WERI-Rb-1 (cell line): ENCODE data around the gene ZMIZ2.
"Not testable (repeated sequence)": the region's sequence is repeated elsewhere in the genome, so short reads cannot be mapped to it uniquely, and the experiment has no call there.

Experiments used
- DNase-seq: peaks from one replicate; pipeline ENCODE4 v3.0.0-alpha.2; 2020
- H3K27ac ChIP-seq: fragments of 250-450 bp; sonication (Bioruptor Pico); 2 replicates; pipeline ENCODE4 v1.5.1; 2020; ENCODE audit warnings: mild to moderate bottlenecking, moderate library complexity
- H3K27me3 ChIP-seq: fragments of 250-450 bp; sonication (Bioruptor Pico); 2 replicates; pipeline ENCODE4 v1.5.1; 2021; ENCODE audit warnings: mild to moderate bottlenecking, low read depth, moderate library complexity; ENCODE audit not compliant: insufficient read depth, severe bottlenecking
- H3K36me3 ChIP-seq: fragments of 250-450 bp; sonication (Bioruptor Pico); 2 replicates; pipeline ENCODE4 v1.5.1; 2020; ENCODE audit warnings: mild to moderate bottlenecking, moderate library complexity
- H3K4me3 ChIP-seq: 2 replicates; pipeline ENCODE4 v1.5.1; 2011; ENCODE audit warnings: low read depth, mild to moderate bottlenecking, control low read depth, low read length
- H3K9me3 ChIP-seq: fragments of 250-450 bp; sonication (Bioruptor Pico); 2 replicates; pipeline ENCODE4 v1.5.1; 2021; ENCODE audit warnings: mild to moderate bottlenecking, moderate library complexity; ENCODE audit not compliant: severe bottlenecking
- CTCF ChIP-seq: IDR thresholded peaks from 2 replicates; pipeline ENCODE4 v1.5.1; 2011; ENCODE audit warnings: low read depth, mild to moderate bottlenecking, control low read depth, inconsistent platforms, low read length

ZMIZ2 gene

GRCh38 chr7:44748045-44748947 lies at the start of gene ZMIZ2:
Gene ZMIZ2 (plus strand): TSS chr7:44748847. CDS start chr7:44756250, 7,403 bp downstream.
- no peak for TF ChIP-seq CTCF
- peak within 1 kb of the TSS; percentile 92 for H3K4me3 ChIP-seq
- DNase-seq = peak; percentile 88
- H3K27ac ChIP-seq = peak within 1 kb of the TSS; percentile 93
- H3K36me3 ChIP-seq = peaks cover 14% of the 10 kb centered on the region
- H3K9me3 ChIP-seq = no peaks in the 10 kb centered on the region
- H3K27me3 ChIP-seq = no peaks in the 10 kb centered on the region

- not testable (repeated sequence) for H3K27ac ChIP-seq, H3K27me3 ChIP-seq, H3K4me3 ChIP-seq, H3K9me3 ChIP-seq, DNase-seq
- peaks cover 59% of the 10 kb centered on the region for H3K36me3 ChIP-seq
These were observed 49.0 kb upstream of the ZMIZ2 start for GRCh38 chr7:44699598-44699997.

- peaks cover 58% of the 10 kb centered on the region for H3K36me3 ChIP-seq
These were observed 48.3 kb upstream of the ZMIZ2 start for GRCh38 chr7:44700322-44700721.

GRCh38 chr7:44703391-44703790 lies 45.3 kb upstream of the ZMIZ2 start:
- not testable (repeated sequence) for H3K27ac ChIP-seq, H3K9me3 ChIP-seq, H3K4me3 ChIP-seq, DNase-seq, H3K27me3 ChIP-seq
- H3K36me3 ChIP-seq = peaks cover 41% of the 10 kb centered on the region

More at GRCh38 chr7:44700322-44700721, 48.3 kb upstream of the ZMIZ2 start:
- Histone ChIP-seq H3K9me3 (peaks cover 5% of the 10 kb centered on the region), H3K4me3 (no peak overlapping the region), H3K27ac (no peak overlapping the region), H3K27me3 (no peaks in the 10 kb centered on the region)
- no peak for TF ChIP-seq CTCF
- no peak for DNase-seq

GRCh38 chr7:44703921-44704320 lies 44.7 kb upstream of the ZMIZ2 start:
- TF ChIP-seq CTCF = no peak
- DNase-seq = no peak
- Histone ChIP-seq H3K36me3 (peaks cover 40% of the 10 kb centered on the region), H3K4me3 (no peak overlapping the region), H3K27me3 (no peaks in the 10 kb centered on the region), H3K27ac (no peak overlapping the region), H3K9me3 (peaks cover 5% of the 10 kb centered on the region)

GRCh38 chr7:44705434-44705833 lies 43.2 kb upstream of the ZMIZ2 start:
- H3K36me3 ChIP-seq = peaks cover 29% of the 10 kb centered on the region
- no peak overlapping the region for H3K4me3 ChIP-seq
- H3K27ac ChIP-seq = no peak overlapping the region
- H3K27me3 ChIP-seq = no peaks in the 10 kb centered on the region
- no peaks in the 10 kb centered on the region for H3K9me3 ChIP-seq
- no peak for DNase-seq
- no peak for TF ChIP-seq CTCF
